GM18505 (cell line): ENCODE measurements around the gene LIX1.
"Not testable (repeated sequence)": the region's sequence is repeated elsewhere in the genome, so short reads cannot be mapped to it uniquely, and the experiment has no call there.

Experiments used
- ATAC-seq: cut with Tn5 transposase; IDR thresholded peaks from one replicate; pipeline ENCODE4 v1.9.1; 2021; ENCODE audit not compliant: unreplicated experiment
- POLR2A ChIP-seq: IDR thresholded peaks from 4 replicates; pipeline ENCODE4 v1.6.1; 2011; ENCODE audit warnings: borderline replicate concordance; ENCODE audit not compliant: insufficient read depth, insufficient read length; ENCODE audit errors: extremely low read depth

Gene LIX1

GRCh38 chr5:97089149-97089801, 53.1 kb downstream of the LIX1 start:
- no peak for TF ChIP-seq POLR2A
- no peak for ATAC-seq

GRCh38 chr5:97088774-97089148, 53.6 kb downstream of the LIX1 start:
- TF ChIP-seq POLR2A = no peak
- no peak for ATAC-seq

- ATAC-seq = no peak
- no peak for TF ChIP-seq POLR2A
Observed at GRCh38 chr5:97087138-97087537, 55.3 kb downstream of the LIX1 start.

GRCh38 chr5:97085459-97086181, 56.8 kb downstream of the LIX1 start:
- no peak for TF ChIP-seq POLR2A
- no peak for ATAC-seq

GRCh38 chr5:97084782-97085458, 57.5 kb downstream of the LIX1 start:
- ATAC-seq = not testable (repeated sequence)

- TF ChIP-seq POLR2A = no peak
- ATAC-seq = no peak
Observed at GRCh38 chr5:97078958-97079743, 63.3 kb downstream of the LIX1 start.

- no peak for TF ChIP-seq POLR2A
- ATAC-seq = no peak
Observed at GRCh38 chr5:97077246-97077645, 65.2 kb downstream of the LIX1 start.

GRCh38 chr5:97076098-97076497, 66.3 kb downstream of the LIX1 start:
- TF ChIP-seq POLR2A = no peak
- ATAC-seq = no peak

GRCh38 chr5:97075649-97076048, 66.8 kb downstream of the LIX1 start:
- ATAC-seq = no peak
- TF ChIP-seq POLR2A = no peak

- no peak for TF ChIP-seq POLR2A
- ATAC-seq = no peak
Observed at GRCh38 chr5:97074859-97075489, 67.4 kb downstream of the LIX1 start.

- ATAC-seq = no peak
- TF ChIP-seq POLR2A = no peak
Observed at GRCh38 chr5:97073420-97073819, 69.0 kb downstream of the LIX1 start.

GRCh38 chr5:97072696-97073095, 69.7 kb downstream of the LIX1 start:
- TF ChIP-seq POLR2A = no peak
- ATAC-seq = no peak

- no peak for ATAC-seq
- no peak for TF ChIP-seq POLR2A
Observed at GRCh38 chr5:97071993-97072392, 70.4 kb downstream of the LIX1 start.

- no peak for ATAC-seq
- no peak for TF ChIP-seq POLR2A
Observed at GRCh38 chr5:97071101-97071500, 71.3 kb downstream of the LIX1 start.

GRCh38 chr5:97070234-97070633, 72.2 kb downstream of the LIX1 start:
- no peak for ATAC-seq
- no peak for TF ChIP-seq POLR2A
